HEK293 (cell line): ENCODE results near the gene KAT2B.

Experiments
- CTCF ChIA-PET: fragments of 350-600 bp; formaldehyde crosslinking; extraction: SDS; loops from one replicate; lab custom pipeline; 2021; ENCODE audit warnings: antibody characterized with exemption; lab: Yijun Ruan, JAX
- POLR2A ChIA-PET: fragments of 300-600 bp; formaldehyde crosslinking; extraction: SDS; loops from one replicate; lab custom pipeline; 2020; ENCODE audit warnings: antibody characterized with exemption, inconsistent platforms; lab: Yijun Ruan, JAX
- H3K27ac ChIP-seq: fragments of 200-500 bp; sonication (Bioruptor generic); 2 replicates; pipeline ENCODE4 v1.5.1; 2014; ENCODE audit warnings: low read depth, low read length, control low read depth, inconsistent platforms; ENCODE audit errors: extremely low read depth
- H3K36me3 ChIP-seq, 2 experiments: fragments of 200-500 bp in 1 of 2; sonication (Bioruptor generic) in 1 of 2; 1 replicate in 1 of 2; 2 replicates in 1 of 2; pipeline ENCODE4 v1.5.1; 2014 to 2017; ENCODE audit warnings: inconsistent platforms in 2 of 2, low read length in 2 of 2; ENCODE audit not compliant: control insufficient read depth in 2 of 2, insufficient read depth in 1 of 2
- H3K4me1 ChIP-seq: fragments of 200-500 bp; sonication (Bioruptor generic); 2 replicates; pipeline ENCODE4 v1.5.1; 2014; ENCODE audit warnings: mild to moderate bottlenecking, low read length, inconsistent platforms; ENCODE audit not compliant: control insufficient read depth, insufficient read depth
- H3K4me3 ChIP-seq: 2 replicates; pipeline ENCODE4 v1.5.1; 2011; ENCODE audit warnings: low read depth, mild to moderate bottlenecking, control low read depth, low read length, moderate library complexity
- H3K9me3 ChIP-seq: fragments of 200-500 bp; sonication (Bioruptor generic); 2 replicates; pipeline ENCODE4 v1.5.1; 2014; ENCODE audit warnings: low read depth, low read length, inconsistent platforms; ENCODE audit not compliant: control insufficient read depth, insufficient read depth
- HIC1 ChIP-seq: fragments of 450-650 bp; formaldehyde crosslinking; IDR thresholded peaks from 2 replicates; pipeline ENCODE4 v1.5.1; 2016; ENCODE audit warnings: missing biosample characterization, missing genetic modification characterization
- INSM2 ChIP-seq: fragments of 450-650 bp; formaldehyde crosslinking; IDR thresholded peaks from 2 replicates; pipeline ENCODE4 v1.5.1; 2016; ENCODE audit warnings: missing biosample characterization, missing genetic modification characterization
- KLF17 ChIP-seq: fragments of 450-650 bp; formaldehyde crosslinking; IDR thresholded peaks from 2 replicates; pipeline ENCODE4 v1.5.1; 2016; ENCODE audit warnings: missing biosample characterization, missing genetic modification characterization
- KLF8 ChIP-seq: fragments of 450-650 bp; formaldehyde crosslinking; IDR thresholded peaks from 2 replicates; pipeline ENCODE4 v1.5.1; 2016; ENCODE audit warnings: missing biosample characterization, missing genetic modification characterization
- PRDM1 ChIP-seq: fragments of 450-650 bp; formaldehyde crosslinking; IDR thresholded peaks from 2 replicates; pipeline ENCODE4; 2016; ENCODE audit warnings: missing biosample characterization, missing genetic modification characterization
- TSHZ1 ChIP-seq: fragments of 450-650 bp; formaldehyde crosslinking; IDR thresholded peaks from 2 replicates; pipeline ENCODE4 v1.5.1; 2016; ENCODE audit warnings: missing biosample characterization, missing genetic modification characterization, borderline replicate concordance
- ZBTB21 ChIP-seq: fragments of 450-650 bp; formaldehyde crosslinking; IDR thresholded peaks from 2 replicates; pipeline ENCODE4 v1.5.1; 2017; ENCODE audit warnings: missing biosample characterization, missing genetic modification characterization
- ZBTB48 ChIP-seq: fragments of 450-650 bp; formaldehyde crosslinking; IDR thresholded peaks from 2 replicates; pipeline ENCODE4 v1.5.1; 2016; ENCODE audit warnings: missing biosample characterization, missing genetic modification characterization
- ZBTB8A ChIP-seq: fragments of 450-650 bp; formaldehyde crosslinking; IDR thresholded peaks from 2 replicates; pipeline ENCODE4 v1.5.1; 2016; ENCODE audit warnings: missing biosample characterization, missing genetic modification characterization
- ZNF19 ChIP-seq: fragments of 450-650 bp; formaldehyde crosslinking; IDR thresholded peaks from 2 replicates; pipeline ENCODE4; 2016; ENCODE audit warnings: missing biosample characterization, missing genetic modification characterization, low read depth
- ZNF211 ChIP-seq: fragments of 450-650 bp; formaldehyde crosslinking; IDR thresholded peaks from 2 replicates; pipeline ENCODE4 v1.5.1; 2016; ENCODE audit warnings: low read depth, missing biosample characterization, missing genetic modification characterization
- ZNF280C ChIP-seq: fragments of 450-650 bp; formaldehyde crosslinking; IDR thresholded peaks from 2 replicates; pipeline ENCODE4 v1.5.1; 2016; ENCODE audit warnings: missing biosample characterization, missing genetic modification characterization
- ZNF311 ChIP-seq: fragments of 450-650 bp; formaldehyde crosslinking; IDR thresholded peaks from 2 replicates; pipeline ENCODE4 v1.5.1; 2017; ENCODE audit warnings: missing biosample characterization, missing genetic modification characterization, borderline replicate concordance
- ZNF350 ChIP-seq: fragments of 450-650 bp; formaldehyde crosslinking; IDR thresholded peaks from 2 replicates; pipeline ENCODE4 v1.5.0; 2017; ENCODE audit warnings: missing biosample characterization, mild to moderate bottlenecking, missing genetic modification characterization
- ZNF423 ChIP-seq: fragments of 450-650 bp; formaldehyde crosslinking; IDR thresholded peaks from 2 replicates; pipeline ENCODE4 v1.5.1; 2016; ENCODE audit warnings: missing biosample characterization, missing genetic modification characterization
- ZNF513 ChIP-seq: fragments of 450-650 bp; IDR thresholded peaks from 2 replicates; pipeline ENCODE4 v1.5.1; 2018; ENCODE audit warnings: missing biosample characterization, missing genetic modification characterization
- ZNF530 ChIP-seq: fragments of 450-650 bp; formaldehyde crosslinking; IDR thresholded peaks from 2 replicates; pipeline ENCODE4 v1.5.1; 2016; ENCODE audit warnings: low read depth, missing biosample characterization, missing genetic modification characterization
- ZNF548 ChIP-seq: fragments of 450-650 bp; formaldehyde crosslinking; IDR thresholded peaks from 2 replicates; pipeline ENCODE4 v1.5.1; 2016; ENCODE audit warnings: missing biosample characterization, missing genetic modification characterization
- ZNF791 ChIP-seq: fragments of 450-650 bp; formaldehyde crosslinking; IDR thresholded peaks from 2 replicates; pipeline ENCODE4 v1.5.1; 2016; ENCODE audit warnings: missing biosample characterization, missing genetic modification characterization
- ZSCAN4 ChIP-seq: fragments of 450-650 bp; formaldehyde crosslinking; IDR thresholded peaks from 2 replicates; pipeline ENCODE4 v1.5.1; 2017; ENCODE audit warnings: missing biosample characterization, missing genetic modification characterization

Gene KAT2B

GRCh38 chr3:20160230-20160629 lies 120.0 kb downstream of the KAT2B start (continued):
- TF ChIP-seq KLF17 (tag by site-specific recombination) (no peak), HIC1 (tag by site-specific recombination) (no peak), ZBTB8A (tag by site-specific recombination) (no peak), KLF8 (tag by site-specific recombination) (no peak), ZSCAN4 (tag by site-specific recombination) (no peak), ZNF513 (tag by site-specific recombination) (no peak), PRDM1 (tag by site-specific recombination) (no peak)

- Histone ChIP-seq H3K4me1 (no peaks in the 10 kb centered on the region), H3K36me3 (peaks cover 44 to 59% of the 10 kb centered on the region in 2 experiments), H3K27ac (no peak overlapping the region), H3K9me3 (no peaks in the 10 kb centered on the region), H3K4me3 (no peak overlapping the region)
- POLR2A ChIA-PET = no interaction called here
- TF ChIP-seq ZNF19 = no peak
- TF ChIP-seq ZNF311 = no peak
- TF ChIP-seq ZNF791 (tag by site-specific recombination) = no peak
- TF ChIP-seq ZBTB48 (tag by site-specific recombination) = no peak
- no peak for TF ChIP-seq ZNF423
- no peak for TF ChIP-seq ZBTB21 (tag by site-specific recombination)
- no peak for TF ChIP-seq ZNF280C
- TF ChIP-seq ZNF350 = no peak
- no peak for TF ChIP-seq ZNF548 (tag by site-specific recombination)
- CTCF ChIA-PET = interaction anchor here (0.5 kb wide), 1 partner anchor 120 kb away, joined by 3 read pairs; no protein-coding TSS in a partner anchor
Measured at GRCh38 chr3:20161714-20162113, 121.5 kb downstream of the KAT2B start.

- Histone ChIP-seq H3K4me1 (no peaks in the 10 kb centered on the region), H3K27ac (no peak overlapping the region), H3K9me3 (no peaks in the 10 kb centered on the region), H3K4me3 (no peak overlapping the region), H3K36me3 (peaks cover 91 to 92% of the 10 kb centered on the region in 2 experiments)
- POLR2A ChIA-PET = no interaction called here
- CTCF ChIA-PET = no interaction called here
- TF ChIP-seq TSHZ1 (no peak), ZNF530 (tag by site-specific recombination) (no peak), ZNF791 (tag by site-specific recombination) (no peak), INSM2 (tag by site-specific recombination) (no peak), ZNF211 (no peak)
Measured at GRCh38 chr3:20173844-20174410, 133.7 kb downstream of the KAT2B start.
